NCI-H82 (cell line): ENCODE data around the gene RAD23B.

Source experiments
- DNase-seq: peaks from one replicate; lab custom pipeline; 2025; lab: John Stamatoyannopoulos, UW

The RAD23B gene

GRCh38 chr9:107336718-107337360 lies 53.8 kb downstream of the RAD23B start:
- no peak for DNase-seq

DNA sequence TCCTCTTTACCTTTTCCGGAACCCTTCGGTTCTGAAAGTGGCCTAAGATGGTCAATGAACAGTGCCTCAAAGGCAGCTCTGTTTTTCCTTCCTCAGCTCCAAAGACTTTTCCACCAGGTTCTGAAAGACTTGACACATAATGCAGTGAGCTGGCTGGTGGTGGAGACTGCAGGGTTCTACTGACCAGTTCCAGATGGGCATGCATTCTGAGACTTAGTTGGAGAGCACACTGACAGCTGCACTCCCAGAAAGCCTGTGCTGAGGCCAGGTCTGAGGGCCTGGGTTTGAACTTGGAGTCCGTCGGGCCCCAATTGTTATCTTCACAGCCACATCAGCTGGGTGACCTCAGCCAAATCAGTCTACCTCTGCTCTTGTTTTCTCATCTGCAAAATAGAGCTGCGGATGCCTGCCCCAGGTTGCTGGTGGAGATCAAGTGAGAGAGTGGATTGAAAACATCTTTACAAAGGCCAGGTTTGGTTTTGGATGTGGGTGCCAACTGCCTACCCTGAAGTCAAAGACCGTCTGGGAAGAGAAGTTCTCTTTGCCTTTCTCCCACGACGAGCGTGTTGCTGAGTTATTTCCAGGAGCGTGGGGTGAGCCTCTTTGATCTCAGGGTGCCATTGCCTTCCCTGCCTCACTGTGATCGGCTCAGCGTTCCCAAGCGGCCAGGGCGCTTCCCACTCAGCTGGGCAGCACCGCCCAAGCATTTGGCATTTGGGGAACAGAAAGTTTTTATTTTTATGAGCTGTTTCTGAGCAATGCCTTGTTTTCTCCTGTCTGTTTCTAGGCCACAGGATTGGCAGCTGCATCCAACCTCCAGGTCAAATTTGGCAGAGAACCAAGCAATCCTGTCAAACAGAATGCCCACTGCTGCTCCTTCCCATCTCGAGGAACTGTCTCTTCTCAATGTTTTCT lies 54.9 kb downstream of the RAD23B start:
- DNase-seq = peak; percentile 18

- DNase-seq = peak; percentile 70
Measured at GRCh38 chr9:107338911-107339659, 56.0 kb downstream of the RAD23B start.

GRCh38 chr9:107340920-107341632 lies 58.0 kb downstream of the RAD23B start:
- DNase-seq = peak; percentile 82

- no peak for DNase-seq
Measured at GRCh38 chr9:107342476-107343161, 59.5 kb downstream of the RAD23B start.

GRCh38 chr9:107345327-107345726 lies 62.2 kb downstream of the RAD23B start:
- no peak for DNase-seq

DNA sequence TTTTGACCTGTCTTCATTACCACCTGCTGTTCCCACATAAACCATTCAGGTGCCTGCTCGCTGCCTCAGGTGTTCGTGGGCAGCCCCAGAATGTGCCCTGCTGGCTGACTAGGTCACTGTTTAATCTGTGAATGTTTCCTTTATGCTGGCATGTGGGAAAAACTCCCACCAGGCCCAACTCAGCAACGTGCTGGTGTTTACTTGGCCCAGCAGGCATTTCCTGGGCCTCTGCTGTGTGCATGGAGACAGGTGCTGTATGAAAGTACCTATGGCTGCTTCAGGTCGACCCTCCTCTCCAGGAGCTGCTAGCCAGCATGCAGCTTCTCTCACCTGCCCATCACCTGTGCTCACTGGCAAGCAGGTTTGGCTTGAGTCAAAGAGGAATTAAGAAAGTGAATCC lies 65.8 kb downstream of the RAD23B start:
- DNase-seq = no peak

- no peak for DNase-seq
Measured at GRCh38 chr9:107350443-107350842, 67.4 kb downstream of the RAD23B start.

- no peak for DNase-seq
Measured at GRCh38 chr9:107351382-107352045, 68.4 kb downstream of the RAD23B start.

DNA sequence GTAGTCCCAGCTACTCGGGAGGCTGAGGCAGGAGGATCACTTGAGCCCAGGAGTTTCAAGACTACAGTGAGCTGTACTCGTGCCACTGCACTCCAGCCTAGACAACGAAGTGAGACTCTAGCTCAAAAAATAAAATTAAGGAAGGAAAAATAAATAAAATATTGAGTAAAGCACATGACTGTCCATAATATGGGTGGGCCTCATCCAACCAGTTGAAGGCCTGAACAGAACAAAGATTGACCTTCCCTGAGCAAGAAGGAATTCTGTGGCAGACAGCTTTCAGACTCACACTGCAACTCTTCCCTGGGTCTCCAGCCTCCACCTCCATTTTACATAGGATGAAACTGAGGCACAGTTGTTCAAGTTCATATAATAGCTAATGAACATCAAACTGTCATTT lies 72.3 kb downstream of the RAD23B start:
- no peak for DNase-seq

DNA sequence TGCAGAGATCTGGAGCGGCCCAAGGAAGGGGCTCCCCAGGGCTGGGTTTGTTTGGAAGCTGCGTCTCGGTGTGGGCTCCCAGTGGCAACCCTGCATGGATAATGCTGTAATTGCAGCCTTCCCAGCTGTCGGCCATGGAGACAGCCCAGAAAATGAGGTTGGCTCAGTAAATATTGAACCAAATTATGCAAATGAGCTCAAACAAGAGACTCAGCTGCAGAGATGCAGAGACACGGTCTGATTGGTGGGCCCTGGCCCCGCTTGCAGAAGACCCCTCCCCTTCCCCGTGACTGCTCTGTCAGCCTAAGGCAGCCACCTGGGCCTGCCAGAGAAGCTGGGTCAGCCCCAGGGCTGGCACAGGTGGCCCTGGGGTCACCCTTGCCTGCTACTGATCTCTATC lies 75.9 kb downstream of the RAD23B start:
- DNase-seq = peak; percentile 35

- no peak for DNase-seq
Measured at GRCh38 chr9:107360098-107360497, 77.0 kb downstream of the RAD23B start.

- DNase-seq = no peak
Measured at GRCh38 chr9:107361816-107362215, 78.7 kb downstream of the RAD23B start.

GRCh38 chr9:107363516-107364152 lies 80.6 kb downstream of the RAD23B start:
- peak; percentile 38 for DNase-seq

GRCh38 chr9:107367727-107368502 lies 84.8 kb downstream of the RAD23B start:
- no peak for DNase-seq

GRCh38 chr9:107368696-107369095 lies 85.6 kb downstream of the RAD23B start:
- no peak for DNase-seq

GRCh38 chr9:107373809-107374208 lies 90.7 kb downstream of the RAD23B start:
- DNase-seq = no peak

DNA sequence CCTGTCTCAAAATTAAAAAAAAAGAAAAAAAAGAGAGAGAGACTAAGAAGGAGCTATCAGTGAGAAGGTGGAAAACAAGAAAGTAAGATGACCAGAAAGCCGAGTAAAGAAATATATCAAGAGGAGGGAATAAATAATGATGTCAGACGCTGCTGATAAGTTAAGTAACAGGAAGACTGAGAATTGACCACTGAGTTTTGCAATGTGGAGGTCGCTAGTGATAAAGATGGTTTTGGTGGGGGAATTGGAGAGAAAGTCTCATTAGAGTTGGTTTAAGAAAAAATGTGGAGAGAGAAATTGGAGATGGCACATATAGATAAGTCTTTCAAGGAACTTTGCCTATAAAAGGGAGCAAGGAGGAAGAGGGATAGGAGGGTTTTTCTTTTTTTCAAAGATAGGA lies 91.9 kb downstream of the RAD23B start:
- no peak for DNase-seq

DNA sequence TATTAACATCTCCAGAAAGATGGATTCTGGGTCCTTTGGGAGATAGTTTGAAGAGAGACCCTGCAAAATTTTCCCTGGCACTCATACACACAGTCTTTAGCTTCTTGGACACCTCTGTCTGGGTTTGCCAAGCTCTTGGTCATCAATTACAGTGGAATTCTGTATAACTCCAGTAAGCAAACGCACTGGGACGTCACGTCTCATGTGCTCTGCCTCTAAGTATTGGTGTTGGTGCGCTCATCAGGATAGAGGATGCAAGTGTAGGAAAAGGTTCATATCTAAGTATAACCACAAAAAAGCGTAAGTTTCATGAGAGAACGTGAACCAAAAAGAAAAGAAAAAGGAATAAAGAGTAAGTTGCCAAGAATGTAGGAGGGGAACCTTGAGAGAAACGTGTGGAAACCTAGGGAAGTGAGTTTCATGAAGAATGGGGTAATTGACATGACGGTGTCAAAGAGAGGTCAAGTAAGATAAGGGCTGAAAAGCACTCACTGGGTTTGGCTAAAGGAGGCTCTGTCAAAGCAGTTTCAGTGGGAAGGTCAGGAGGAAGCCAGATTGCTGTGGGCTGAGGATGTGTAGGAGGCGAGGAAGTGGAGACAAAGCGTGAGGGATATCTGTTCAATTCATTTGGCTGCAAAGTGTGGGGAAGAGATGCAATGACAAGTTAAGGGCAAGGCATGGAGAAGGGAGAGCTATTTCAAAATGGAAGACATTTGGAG lies 92.7 kb downstream of the RAD23B start:
- no peak for DNase-seq
